ENCODE data around the gene DNAJB8. TPM values are rescaled to one million over a fixed set of nuclear protein-coding genes. Genes with fewer than 3 reads are reported as not detected.

DNAJB8 gene
- total RNA-seq, 1 experiment from 2014 or later: not detected

DNA sequence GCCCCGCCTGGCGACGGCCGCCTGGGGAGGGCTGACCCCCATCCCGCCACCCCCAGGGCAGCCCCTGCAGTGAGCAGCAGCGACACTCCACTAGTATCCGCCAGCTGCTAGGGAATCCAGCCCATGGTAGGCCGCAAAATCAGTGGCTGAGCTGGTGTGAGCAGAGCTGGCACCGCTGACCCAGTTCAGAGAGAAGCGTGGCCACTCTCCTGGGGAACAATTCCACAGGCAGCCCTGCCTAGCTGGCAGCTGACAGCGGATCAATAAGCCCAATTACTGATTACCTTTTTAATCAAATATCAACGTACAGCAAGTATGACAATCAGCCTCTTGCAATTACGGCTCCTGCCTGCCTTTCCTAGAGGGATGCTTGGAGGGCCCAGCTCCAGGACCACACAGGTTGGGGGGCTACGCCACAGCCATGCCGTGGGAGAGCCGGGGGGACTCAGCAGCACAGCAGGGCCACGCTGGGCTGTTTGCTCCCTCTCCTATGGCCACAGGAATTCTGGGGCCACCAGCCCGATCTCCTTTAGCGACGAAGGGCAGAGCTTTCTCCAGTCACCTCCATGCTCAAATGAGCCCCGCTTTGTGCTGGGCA lies 13.9 kb downstream of the DNAJB8 start:
- H3K4me3 ChIP-seq (ENCODE audit: low read depth, low read length): no peak overlapping the region
- no TSS peak for BruUV-seq (replicated peaks)
- no peak overlapping the region for H3K4me3 Mint-ChIP-seq (ENCODE audit: unreplicated experiment)
- ChIA-PET POLR2A (no interaction called here), CTCF (no interaction called here)
- intact Hi-C loops (cut with micrococcal nuclease; ENCODE audit: unreplicated experiment): no loop called here
- H3K4me1 ChIP-seq: no peaks in the 10 kb centered on the region
- no peaks in the 10 kb centered on the region for H3K36me3 ChIP-seq (ENCODE audit: control insufficient read depth, insufficient read depth, low read length)
- H3K27me3 ChIP-seq (replicated peaks; ENCODE audit: control insufficient read depth, insufficient read depth, low read length): no peaks in the 10 kb centered on the region
- H3K27ac Mint-ChIP-seq (ENCODE audit: unreplicated experiment): no peak overlapping the region
- no peaks in the 10 kb centered on the region for H3K4me1 Mint-ChIP-seq (ENCODE audit: low read depth, unreplicated experiment)
- H3K9me3 Mint-ChIP-seq (ENCODE audit: unreplicated experiment): no peaks in the 10 kb centered on the region
- no peak for DNase-seq
- H3K27me3 Mint-ChIP-seq (ENCODE audit: insufficient read depth, unreplicated experiment): peaks cover 28% of the 10 kb centered on the region
- no peaks in the 10 kb centered on the region for H3K9me3 ChIP-seq
- TF ChIP-seq CTCF (IDR thresholded peaks at IDR 0.05; ENCODE audit: insufficient read depth in 1 of 2, low read depth in 1 of 2, low read length in 1 of 2, severe bottlenecking in 1 of 2, unreplicated experiment in 1 of 2): no peak
- H3K36me3 Mint-ChIP-seq (ENCODE audit: insufficient read depth, unreplicated experiment): no peaks in the 10 kb centered on the region

DNA sequence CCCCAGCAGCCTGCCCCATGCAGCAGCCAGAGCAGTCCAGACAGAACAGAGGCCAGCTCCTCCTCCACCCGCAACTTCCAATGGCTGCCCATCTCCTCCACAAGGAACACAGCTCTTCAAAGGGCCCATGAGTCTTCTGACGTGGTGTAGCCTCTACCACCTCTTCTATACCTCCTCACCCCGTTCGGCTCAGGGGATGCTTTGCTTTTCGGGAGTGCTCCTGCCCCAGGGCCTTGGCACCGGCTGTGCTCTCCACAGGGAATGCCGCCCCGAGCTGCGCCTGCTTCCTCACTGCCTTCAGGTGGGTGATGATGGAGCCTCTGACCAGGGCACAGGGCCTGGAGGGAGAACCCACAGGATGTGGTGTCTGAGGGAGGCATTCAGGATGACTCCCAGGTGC lies 14.6 kb downstream of the DNAJB8 start:
- BruUV-seq (replicated peaks): no TSS peak
- no peak for DNase-seq
- Histone ChIP-seq H3K4me1 (no peaks in the 10 kb centered on the region), H3K9me3 (no peaks in the 10 kb centered on the region), H3K36me3 (ENCODE audit: control insufficient read depth, insufficient read depth, low read length) (no peaks in the 10 kb centered on the region), H3K4me3 (ENCODE audit: low read depth, low read length) (no peak overlapping the region), H3K27me3 (replicated peaks; ENCODE audit: control insufficient read depth, insufficient read depth, low read length) (no peaks in the 10 kb centered on the region)
- Mint-ChIP-seq H3K4me3 (ENCODE audit: unreplicated experiment) (no peak overlapping the region), H3K9me3 (ENCODE audit: unreplicated experiment) (no peaks in the 10 kb centered on the region), H3K4me1 (ENCODE audit: low read depth, unreplicated experiment) (no peaks in the 10 kb centered on the region), H3K27ac (ENCODE audit: unreplicated experiment) (no peak overlapping the region), H3K27me3 (ENCODE audit: insufficient read depth, unreplicated experiment) (peaks cover 28% of the 10 kb centered on the region), H3K36me3 (ENCODE audit: insufficient read depth, unreplicated experiment) (no peaks in the 10 kb centered on the region)
- TF ChIP-seq CTCF (IDR thresholded peaks at IDR 0.05; ENCODE audit: insufficient read depth in 1 of 2, low read depth in 1 of 2, low read length in 1 of 2, severe bottlenecking in 1 of 2, unreplicated experiment in 1 of 2): no peak
- ChIA-PET POLR2A (no interaction called here), CTCF (no interaction called here)
- intact Hi-C loops (cut with micrococcal nuclease; ENCODE audit: unreplicated experiment): no loop called here

- no peak for DNase-seq
- Histone ChIP-seq H3K4me3 (ENCODE audit: low read depth, low read length) (no peak overlapping the region), H3K9me3 (no peaks in the 10 kb centered on the region), H3K27me3 (replicated peaks; ENCODE audit: control insufficient read depth, insufficient read depth, low read length) (no peaks in the 10 kb centered on the region), H3K4me1 (no peaks in the 10 kb centered on the region), H3K36me3 (ENCODE audit: control insufficient read depth, insufficient read depth, low read length) (no peaks in the 10 kb centered on the region)
- ChIA-PET POLR2A (no interaction called here), CTCF (interaction anchor here (0.8 kb wide), 1 partner anchor 16 kb away, joined by 3 read pairs; no protein-coding TSS in a partner anchor)
- no peak overlapping the region for H3K27ac Mint-ChIP-seq (ENCODE audit: unreplicated experiment)
- peaks cover 22% of the 10 kb centered on the region for H3K9me3 Mint-ChIP-seq (ENCODE audit: unreplicated experiment)
- BruUV-seq (replicated peaks): no TSS peak
- H3K36me3 Mint-ChIP-seq (ENCODE audit: insufficient read depth, unreplicated experiment): no peaks in the 10 kb centered on the region
- no peak overlapping the region for H3K4me3 Mint-ChIP-seq (ENCODE audit: unreplicated experiment)
- no peaks in the 10 kb centered on the region for H3K4me1 Mint-ChIP-seq (ENCODE audit: low read depth, unreplicated experiment)
- intact Hi-C loops (cut with micrococcal nuclease; ENCODE audit: unreplicated experiment): no loop called here
- H3K27me3 Mint-ChIP-seq (ENCODE audit: insufficient read depth, unreplicated experiment): peaks cover 17% of the 10 kb centered on the region
- TF ChIP-seq CTCF (IDR thresholded peaks at IDR 0.05; ENCODE audit: insufficient read depth in 1 of 2, low read depth in 1 of 2, low read length in 1 of 2, severe bottlenecking in 1 of 2, unreplicated experiment in 1 of 2): no peak
These were observed 17.5 kb downstream of the DNAJB8 start for GRCh38 chr3:128449111-128449638.

All from Caco-2 (cell line).